UCSD-AML1 (cell line): ENCODE measurements around the gene DGUOK.
A peak's percentile ranks its signal among the peaks of the same experiment; 100 is the strongest.

Experiments used
- DNase-seq: peaks from one replicate; lab custom pipeline; 2025; ENCODE audit not compliant: unreplicated experiment; lab: John Stamatoyannopoulos, UW

Gene DGUOK

GRCh38 chr2:73977466-73977865, 50.8 kb downstream of the DGUOK start:
- no peak for DNase-seq

GRCh38 chr2:73979021-73979420, 52.3 kb downstream of the DGUOK start:
- no peak for DNase-seq

- DNase-seq: peak; percentile 25
Measured at GRCh38 chr2:73979686-73980085, 53.0 kb downstream of the DGUOK start.

DNA sequence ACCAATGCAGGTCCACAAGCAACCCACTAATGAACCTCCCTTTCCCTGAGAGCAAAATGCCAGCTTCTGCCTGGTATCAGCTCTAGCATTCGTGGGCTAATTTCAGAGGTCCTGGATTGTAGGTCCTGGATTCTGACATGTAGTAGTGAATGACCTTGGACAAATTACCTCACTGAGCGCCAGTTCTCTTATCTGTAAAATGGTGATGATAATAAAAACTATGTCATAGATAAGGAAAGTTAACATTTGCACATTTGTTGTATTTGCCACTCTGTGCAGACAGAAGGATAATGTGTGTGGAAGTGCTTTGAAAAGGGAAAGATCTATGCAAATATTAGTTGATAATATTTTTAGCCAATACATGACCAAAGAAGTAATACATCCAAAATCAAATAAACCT, 53.9 kb downstream of the DGUOK start:
- DNase-seq: no peak

DNA sequence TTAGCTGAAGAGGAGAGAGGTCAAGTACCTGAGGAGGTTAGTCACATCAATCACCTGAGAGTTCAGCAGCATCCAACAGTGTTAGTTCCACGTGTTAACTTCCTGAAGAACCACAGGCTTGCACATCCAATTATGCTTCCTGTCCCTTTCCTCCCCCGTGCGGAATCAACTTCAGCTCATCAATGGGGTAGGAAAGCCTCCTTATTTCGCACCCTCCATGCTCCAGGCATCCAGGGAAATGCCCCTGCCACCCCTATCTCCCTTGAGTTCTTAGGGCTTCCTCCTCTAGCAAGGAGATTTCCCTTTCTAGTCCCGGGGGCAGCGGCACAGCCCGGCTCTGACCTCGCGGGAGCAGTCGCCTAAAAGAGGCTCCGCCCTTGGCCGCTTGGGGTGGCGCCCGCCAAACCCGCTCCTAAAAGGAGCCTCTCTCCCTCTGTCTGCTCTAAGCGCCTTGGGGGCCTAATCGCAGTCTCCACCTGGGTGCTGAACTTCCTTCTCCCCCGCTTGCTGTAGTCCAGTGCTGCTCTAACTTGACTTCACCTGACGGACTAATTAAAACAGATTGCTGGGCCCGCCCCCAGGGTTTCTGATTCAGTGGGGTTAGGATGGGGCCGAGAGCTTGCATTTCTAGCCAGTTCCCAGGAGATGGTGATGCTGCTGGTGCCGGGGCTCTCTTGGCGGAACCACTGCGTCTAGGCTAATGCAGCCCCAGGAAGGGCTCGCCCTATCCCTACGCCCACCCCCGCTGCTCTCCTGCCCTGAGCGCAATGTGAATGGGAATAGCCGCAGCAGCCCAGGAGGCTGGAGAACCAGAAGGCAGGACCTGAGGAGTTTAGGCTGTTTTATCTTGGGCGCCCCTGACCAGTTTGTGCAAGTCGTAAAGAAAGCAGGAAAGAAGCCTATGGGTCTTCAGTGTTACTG, 54.7 kb downstream of the DGUOK start:
- DNase-seq: peak; percentile 35

- DNase-seq: no peak
Measured at GRCh38 chr2:73982140-73982617, 55.5 kb downstream of the DGUOK start.

GRCh38 chr2:73983322-73984202, 56.9 kb downstream of the DGUOK start:
- DNase-seq: peak; percentile 32

DNA sequence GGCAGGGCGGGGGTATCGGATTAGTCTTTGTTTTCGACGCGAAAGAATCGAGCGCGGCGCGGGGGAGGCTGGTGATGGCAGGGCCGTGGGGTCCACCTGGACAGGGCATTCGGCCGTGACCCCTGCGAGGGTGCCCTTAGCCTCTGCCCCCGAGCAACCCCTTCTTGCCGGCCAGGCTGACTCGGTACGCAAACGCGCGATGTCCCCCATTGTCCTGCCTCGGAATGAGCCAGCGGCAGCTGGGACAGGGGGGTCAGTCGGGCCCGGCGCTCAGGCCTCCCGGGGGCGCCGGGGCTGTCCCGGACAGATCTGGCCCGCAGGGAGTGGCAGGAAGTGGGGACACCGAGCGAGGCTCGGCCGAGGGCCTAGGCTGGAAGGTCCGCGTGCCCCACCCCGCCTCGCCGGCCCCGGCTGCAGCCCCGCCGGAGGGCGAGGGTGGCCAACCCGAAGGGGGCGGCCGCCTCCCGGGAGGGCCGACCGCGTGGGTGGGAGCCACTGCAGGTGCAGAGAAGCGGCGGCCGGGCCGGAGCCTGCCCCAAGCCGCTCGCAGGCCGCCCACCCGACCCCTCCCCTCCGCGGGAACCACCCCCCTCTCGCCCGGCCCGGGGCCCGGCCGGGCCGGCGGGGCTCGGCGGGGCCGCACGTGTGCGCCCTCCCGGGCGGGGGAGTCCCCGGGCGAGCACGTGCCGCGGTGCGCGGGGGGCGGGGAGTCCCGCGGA, 57.7 kb downstream of the DGUOK start, which contains the start of gene TET3:
Gene TET3 (plus strand): TSS at position 708 of the 719 bp plus-strand sequence. CDS start 1,494 bp downstream, outside the sequence.
- DNase-seq: no peak

GRCh38 chr2:73984922-73985307, 58.2 kb downstream of the DGUOK start:
- DNase-seq: peak; percentile 66

DNA sequence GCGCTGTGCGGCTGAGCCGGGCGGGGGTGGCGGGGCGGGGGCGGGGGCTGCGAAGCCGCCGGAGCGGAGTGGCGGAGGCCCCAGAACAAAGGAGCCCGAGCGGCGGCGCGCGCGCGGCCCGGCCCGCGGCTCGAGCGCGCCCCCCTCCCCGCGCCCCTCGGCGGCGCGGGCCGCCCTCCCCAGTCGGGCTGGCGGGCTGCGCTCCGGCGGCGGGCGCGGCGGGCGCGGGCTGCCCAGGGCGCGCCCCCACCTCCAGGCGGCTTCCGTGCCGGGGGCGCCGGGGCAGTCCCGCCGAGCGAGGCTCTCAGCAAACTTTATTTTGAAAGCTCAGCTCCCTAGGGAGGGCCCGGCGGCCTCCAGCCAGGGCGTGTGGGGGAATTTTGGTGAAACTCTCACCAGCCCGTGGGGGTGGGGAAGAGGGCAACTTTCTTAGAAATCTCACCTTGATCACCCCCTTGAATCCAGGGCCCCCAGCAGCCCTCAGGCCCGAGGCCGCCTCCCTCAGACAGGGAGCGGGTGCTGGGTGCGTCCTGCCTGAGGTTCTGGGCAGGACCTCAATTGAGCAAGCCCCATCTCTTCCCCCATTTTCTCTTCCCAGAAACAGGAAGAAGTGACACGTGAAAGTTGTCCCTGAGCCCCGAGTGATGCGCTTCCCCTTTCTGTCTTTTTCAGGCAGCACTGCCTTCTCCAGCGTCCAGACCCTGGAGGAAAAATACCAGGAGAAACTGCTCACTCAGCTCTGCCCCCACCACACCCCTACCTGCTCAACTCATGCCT, 58.8 kb downstream of the DGUOK start:
- peak; percentile 48 for DNase-seq

DNA sequence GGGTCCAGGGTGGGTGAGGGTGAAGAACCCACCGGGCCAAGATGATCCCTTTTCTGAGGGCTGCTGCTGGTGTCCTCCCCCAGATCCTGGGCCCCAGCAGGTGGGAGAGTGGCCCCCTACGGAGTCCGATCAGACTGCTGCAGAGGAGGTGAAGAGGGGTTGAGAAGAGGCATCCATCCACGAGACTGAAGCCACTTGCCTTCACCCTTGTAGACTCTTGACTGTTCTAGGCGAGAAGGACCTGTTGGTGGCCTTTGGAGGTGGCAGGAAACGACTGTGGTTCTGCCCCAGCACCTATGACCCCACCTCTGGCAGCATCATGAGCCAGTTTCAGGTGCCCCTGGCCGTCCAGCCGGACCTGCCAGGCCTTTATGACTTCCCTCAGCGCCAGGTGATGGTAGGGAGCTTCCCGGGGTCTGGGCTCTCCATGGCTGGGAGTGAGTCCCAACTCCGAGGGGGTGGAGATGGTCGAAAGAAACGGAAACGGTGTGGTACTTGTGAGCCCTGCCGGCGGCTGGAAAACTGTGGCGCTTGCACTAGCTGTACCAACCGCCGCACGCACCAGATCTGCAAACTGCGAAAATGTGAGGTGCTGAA, 59.5 kb downstream of the DGUOK start:
- DNase-seq: no peak

DNA sequence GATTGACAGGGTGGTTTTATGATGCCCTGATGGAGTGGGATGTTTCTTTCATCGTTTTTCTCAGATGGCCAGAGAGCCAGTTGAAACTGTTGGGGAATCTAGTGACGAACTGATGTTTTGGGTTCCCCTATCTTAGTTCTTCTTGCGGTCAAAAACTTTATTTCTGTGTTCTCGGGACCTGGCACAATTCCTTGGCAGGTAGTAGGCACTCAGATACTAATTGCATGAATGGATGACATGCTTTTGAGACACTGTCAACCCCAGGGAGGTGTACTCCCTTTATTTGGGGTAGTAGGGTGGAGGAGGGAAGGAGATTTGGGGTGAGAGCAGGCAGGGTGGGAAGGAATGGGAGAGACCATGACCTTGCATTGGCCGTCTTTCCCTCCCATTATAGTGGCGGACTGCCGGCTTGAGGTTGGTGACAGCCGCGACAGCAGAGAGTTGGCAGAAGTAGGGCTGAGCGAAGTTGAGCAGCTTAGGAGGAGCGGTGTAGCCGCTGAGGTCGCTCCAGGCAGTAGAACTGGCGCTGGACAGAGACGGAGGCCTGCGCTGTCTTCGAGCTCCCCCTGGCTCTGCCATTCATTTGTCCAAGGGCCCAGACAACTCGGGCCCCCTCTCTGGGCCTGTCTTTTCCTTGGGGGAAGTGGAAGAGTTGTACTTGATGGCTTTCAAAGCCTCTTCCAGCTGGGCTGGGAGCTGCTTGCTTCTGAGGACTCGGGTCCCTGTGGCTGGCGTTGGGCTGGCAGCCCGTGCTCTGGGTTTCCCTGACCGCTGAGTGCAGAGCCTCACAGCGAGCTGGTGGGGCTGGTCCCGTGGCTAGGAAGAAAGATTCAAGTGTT, 60.6 kb downstream of the DGUOK start:
- DNase-seq: no peak

DNA sequence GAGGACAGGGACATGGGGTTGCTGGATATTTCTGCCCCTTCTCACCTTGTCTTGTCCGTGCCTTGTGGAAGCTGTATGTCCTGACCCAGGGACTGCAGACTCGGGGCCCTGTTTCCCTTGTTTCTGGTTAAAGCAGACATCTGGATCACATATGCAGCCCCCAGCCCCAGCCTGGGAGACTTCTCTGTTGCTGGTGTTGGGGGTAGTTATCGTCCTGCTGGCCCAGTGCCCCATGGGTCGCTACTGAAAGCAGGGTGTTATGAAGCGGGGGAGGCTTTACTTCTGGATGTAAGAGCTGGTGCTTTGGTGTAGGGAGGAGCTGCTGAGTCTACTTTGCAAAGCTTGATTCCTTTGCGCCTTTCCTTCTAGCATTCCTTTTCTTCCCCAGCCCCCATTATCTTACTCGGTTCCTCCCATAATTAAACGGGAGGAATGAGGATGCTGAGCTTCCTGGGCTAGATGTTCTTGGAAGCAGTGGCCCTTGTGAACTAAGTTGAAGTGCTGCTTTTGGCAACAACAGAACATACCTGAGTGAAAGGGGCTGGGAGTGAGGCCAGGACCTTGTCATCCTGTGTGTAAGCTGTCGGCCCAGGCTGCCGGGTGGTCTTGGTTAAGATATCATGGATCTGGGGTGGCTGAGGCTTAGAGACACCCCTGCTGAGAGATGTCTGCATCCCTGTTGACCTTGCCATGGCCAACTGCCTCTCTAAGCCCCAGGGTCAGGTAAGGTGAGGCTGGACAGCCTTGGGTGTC, 61.4 kb downstream of the DGUOK start:
- no peak for DNase-seq

DNA sequence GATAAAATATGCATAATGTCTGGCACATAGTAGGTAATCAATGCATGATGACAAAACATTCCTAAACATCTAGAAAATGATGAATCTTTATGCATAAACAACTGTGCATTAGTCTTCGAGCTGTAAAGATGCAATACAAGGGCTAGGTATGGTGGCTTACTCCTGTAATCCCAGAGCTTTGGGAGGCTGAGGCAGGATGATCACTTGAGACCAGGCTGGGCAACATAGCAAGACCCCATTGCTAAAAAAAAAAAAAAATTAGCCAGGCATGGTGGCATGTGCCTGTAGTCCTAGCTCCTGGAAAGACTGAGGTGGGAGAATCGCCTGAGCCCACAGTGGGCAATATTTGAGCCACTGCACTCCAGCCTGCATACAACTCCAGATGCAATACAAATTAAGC, 63.3 kb downstream of the DGUOK start:
- no peak for DNase-seq

DNA sequence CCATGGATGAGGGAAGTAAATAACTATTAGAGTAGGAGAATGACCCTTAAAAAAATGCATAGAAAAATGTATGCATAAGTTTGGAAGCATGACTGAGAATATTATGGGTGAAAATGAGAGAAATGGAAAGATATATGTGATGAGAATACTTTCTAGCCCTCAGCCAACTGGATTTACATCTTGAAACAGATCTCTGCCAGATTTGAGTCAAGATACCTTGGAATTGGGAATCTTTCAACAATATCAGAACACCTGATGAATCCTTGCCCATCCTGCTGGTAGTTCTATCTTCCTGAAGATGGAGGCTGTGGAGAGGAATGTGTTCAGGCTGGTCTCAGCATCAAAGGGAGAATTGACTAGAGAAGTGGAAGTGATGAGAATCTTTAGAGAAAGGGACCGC, 63.9 kb downstream of the DGUOK start:
- DNase-seq: no peak

DNA sequence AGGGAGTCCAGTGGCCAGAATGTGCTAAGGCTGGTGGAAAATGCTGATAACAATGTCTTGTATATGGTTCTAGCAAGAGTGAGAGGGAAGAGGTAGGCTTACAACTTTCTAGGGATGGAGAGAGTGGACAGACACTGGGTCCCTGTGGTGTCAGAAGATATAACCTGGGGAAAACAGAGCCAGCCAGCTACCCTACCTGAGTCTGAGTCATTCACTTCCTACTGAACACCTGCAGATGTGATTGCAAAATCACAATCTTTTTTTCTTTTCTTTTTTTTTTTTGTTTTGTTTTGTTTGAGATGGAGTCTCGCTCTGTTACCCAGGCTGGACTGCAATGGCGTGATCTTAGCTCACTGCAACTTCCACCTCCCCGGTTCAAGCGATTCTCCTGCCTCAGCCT, 65.4 kb downstream of the DGUOK start:
- DNase-seq: no peak

DNA sequence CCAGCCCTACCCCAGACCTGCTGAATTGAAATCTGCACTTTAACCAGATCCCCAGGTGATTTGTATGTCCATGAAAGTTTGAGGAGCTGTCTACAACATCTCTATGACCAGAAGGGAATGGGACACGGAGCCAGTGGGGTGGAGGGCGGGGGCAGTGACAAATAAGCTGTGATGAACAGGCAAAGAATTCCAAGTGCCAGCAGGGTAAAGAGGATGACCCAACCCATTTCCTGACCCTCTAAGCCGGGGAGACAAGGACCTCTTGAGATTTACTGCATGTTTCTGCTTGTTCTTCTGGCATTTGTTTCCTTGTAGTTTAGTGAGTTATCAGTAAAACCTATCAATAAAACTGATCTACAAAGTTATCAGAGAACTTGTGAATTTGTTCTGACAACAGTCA, 66.7 kb downstream of the DGUOK start:
- no peak for DNase-seq

- DNase-seq: no peak
Measured at GRCh38 chr2:73993778-73994177, 67.1 kb downstream of the DGUOK start.
